HepG2 (cell line): Measurements from ENCODE around the gene VPS54. TPM values are rescaled to one million over a fixed set of nuclear protein-coding genes. Genes with fewer than 3 reads are reported as not detected.

Source experiments
- CCDC6 ChIP-seq: sonication (generic); formaldehyde crosslinking; IDR thresholded peaks from 2 replicates; pipeline ENCODE4 v1.8.1; 2022; ENCODE audit warnings: mild to moderate bottlenecking, missing genetic modification reagents, moderate library complexity
- KIAA2018 ChIP-seq: sonication (generic); formaldehyde crosslinking; IDR thresholded peaks from 2 replicates; pipeline ENCODE4 v1.5.0; 2020; ENCODE audit warnings: mild to moderate bottlenecking, missing genetic modification reagents, borderline replicate concordance
- MLX ChIP-seq: IDR thresholded peaks from 2 replicates; pipeline ENCODE4 v1.6.1; 2016
- SAFB2 ChIP-seq: sonication (generic); formaldehyde crosslinking; IDR thresholded peaks from 2 replicates; pipeline ENCODE4 v1.5.1; 2020; ENCODE audit warnings: missing genetic modification reagents, low read depth, mild to moderate bottlenecking, borderline replicate concordance
- SNAPC5 ChIP-seq: sonication (generic); formaldehyde crosslinking; IDR thresholded peaks from 2 replicates; pipeline ENCODE4 v1.8.1; 2023; ENCODE audit warnings: mild to moderate bottlenecking, missing genetic modification reagents, borderline replicate concordance
- TCF7 ChIP-seq: sonication (generic); IDR thresholded peaks from 2 replicates; pipeline ENCODE4 v1.6.1; 2016; ENCODE audit warnings: antibody characterized with exemption, low read depth
- ZBTB20 ChIP-seq: sonication (generic); formaldehyde crosslinking; IDR thresholded peaks from 2 replicates; pipeline ENCODE4 v1.8.1; 2023; ENCODE audit warnings: missing genetic modification reagents, low read depth, mild to moderate bottlenecking, borderline replicate concordance
- ZMYM4 ChIP-seq: sonication (generic); formaldehyde crosslinking; IDR thresholded peaks from 2 replicates; pipeline ENCODE4 v1.8.1; 2023; ENCODE audit warnings: mild to moderate bottlenecking, missing genetic modification reagents
- ZNF3 ChIP-seq: IDR thresholded peaks from 2 replicates; pipeline ENCODE4 v1.7.0; 2017; ENCODE audit warnings: inconsistent platforms
- ZNF598 ChIP-seq: sonication (generic); formaldehyde crosslinking; IDR thresholded peaks from 2 replicates; pipeline ENCODE4 v1.5.1; 2020; ENCODE audit warnings: mild to moderate bottlenecking, missing genetic modification reagents, borderline replicate concordance
- polyA plus RNA-seq, 8 experiments: library from polyadenylated mRNA; depleted of rRNA in 3 of 8; stranded (reverse) in 7 of 8; unstranded in 1 of 8; fragments of >200 nt; fragmentation: Illumina TruSeq in 4 of 8; extraction: Trizol in 4 of 8; gene quantifications; 2 replicates each; pipeline versions ENCODE4 v1.2.1 to v1.2.3, GENCODE V29; 2011 to 2016; ENCODE audit warnings: low read depth in 4 of 8, missing spikeins in 1 of 8, mixed read lengths in 1 of 8; ENCODE audit not compliant: insufficient read depth in 1 of 8
- total RNA-seq, 5 experiments: library from RNA; depleted of rRNA; stranded (reverse); fragments of >200 nt; fragmentation: Illumina TruSeq; extraction: Trizol; gene quantifications; 2 replicates each; pipeline ENCODE4 v1.2.3, GENCODE V29; 2016; ENCODE audit warnings: low read depth in 1 of 5
- TF ChIP-seq, protein P1 (sequence below): sonication (generic); formaldehyde crosslinking; IDR thresholded peaks from 2 replicates; pipeline ENCODE4 v1.4.0; 2020; ENCODE audit warnings: mild to moderate bottlenecking, low read depth, missing genetic modification reagents
- TF ChIP-seq, protein P2 (sequence below): IDR thresholded peaks from 2 replicates; pipeline ENCODE4 v1.6.1; 2016
- TF ChIP-seq, protein P3 (sequence below): sonication (generic); formaldehyde crosslinking; IDR thresholded peaks from 2 replicates; pipeline ENCODE4 v1.5.1; 2020; ENCODE audit warnings: missing genetic modification reagents, mild to moderate bottlenecking, borderline replicate concordance

The VPS54 gene
- total and polyA plus RNA-seq, 2 of the 13 experiments (the other 11 are each of a cell fraction or from before 2014, with no cell fraction given), result 64.7 to 77.5 TPM

GRCh38 chr2:63984606-63985359 is 34.4 kb downstream of the VPS54 start (continued):
- TF ChIP-seq KIAA2018 (CRISPR knock-in tag) (no peak), SAFB2 (CRISPR knock-in tag) (no peak), ZNF3 (CRISPR knock-in tag) (peak; percentile 16; the same call in 1 of the 2 replicates), ZMYM4 (CRISPR knock-in tag) (peak; percentile 48; the same call in 1 of the 2 replicates), ZBTB20 (CRISPR knock-in tag) (no peak), SNAPC5 (CRISPR knock-in tag) (no peak), ZNF598 (CRISPR knock-in tag) (0 out of 2 replicates have a peak, but pooled peaks have one; percentile 46), MLX (CRISPR knock-in tag) (0 out of 2 replicates have a peak, but pooled peaks have one; percentile 14), CCDC6 (CRISPR knock-in tag) (peak; percentile 61; the same call in 1 of the 2 replicates), TCF7 (peak; percentile 63; the same call in 1 of the 2 replicates)
- TF ChIP-seq, protein P1, sequence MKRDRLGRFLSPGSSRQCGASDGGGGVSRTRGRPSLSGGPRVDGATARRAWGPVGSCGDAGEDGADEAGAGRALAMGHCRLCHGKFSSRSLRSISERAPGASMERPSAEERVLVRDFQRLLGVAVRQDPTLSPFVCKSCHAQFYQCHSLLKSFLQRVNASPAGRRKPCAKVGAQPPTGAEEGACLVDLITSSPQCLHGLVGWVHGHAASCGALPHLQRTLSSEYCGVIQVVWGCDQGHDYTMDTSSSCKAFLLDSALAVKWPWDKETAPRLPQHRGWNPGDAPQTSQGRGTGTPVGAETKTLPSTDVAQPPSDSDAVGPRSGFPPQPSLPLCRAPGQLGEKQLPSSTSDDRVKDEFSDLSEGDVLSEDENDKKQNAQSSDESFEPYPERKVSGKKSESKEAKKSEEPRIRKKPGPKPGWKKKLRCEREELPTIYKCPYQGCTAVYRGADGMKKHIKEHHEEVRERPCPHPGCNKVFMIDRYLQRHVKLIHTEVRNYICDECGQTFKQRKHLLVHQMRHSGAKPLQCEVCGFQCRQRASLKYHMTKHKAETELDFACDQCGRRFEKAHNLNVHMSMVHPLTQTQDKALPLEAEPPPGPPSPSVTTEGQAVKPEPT, result no peak
- TF ChIP-seq, protein P2, sequence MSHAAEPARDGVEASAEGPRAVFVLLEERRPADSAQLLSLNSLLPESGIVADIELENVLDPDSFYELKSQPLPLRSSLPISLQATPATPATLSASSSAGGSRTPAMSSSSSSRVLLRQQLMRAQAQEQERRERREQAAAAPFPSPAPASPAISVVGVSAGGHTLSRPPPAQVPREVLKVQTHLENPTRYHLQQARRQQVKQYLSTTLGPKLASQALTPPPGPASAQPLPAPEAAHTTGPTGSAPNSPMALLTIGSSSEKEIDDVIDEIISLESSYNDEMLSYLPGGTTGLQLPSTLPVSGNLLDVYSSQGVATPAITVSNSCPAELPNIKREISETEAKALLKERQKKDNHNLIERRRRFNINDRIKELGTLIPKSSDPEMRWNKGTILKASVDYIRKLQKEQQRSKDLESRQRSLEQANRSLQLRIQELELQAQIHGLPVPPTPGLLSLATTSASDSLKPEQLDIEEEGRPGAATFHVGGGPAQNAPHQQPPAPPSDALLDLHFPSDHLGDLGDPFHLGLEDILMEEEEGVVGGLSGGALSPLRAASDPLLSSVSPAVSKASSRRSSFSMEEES (CRISPR knock-in tag), result 0 out of 2 replicates have a peak, but pooled peaks have one; percentile 40
- TF ChIP-seq, protein P3, sequence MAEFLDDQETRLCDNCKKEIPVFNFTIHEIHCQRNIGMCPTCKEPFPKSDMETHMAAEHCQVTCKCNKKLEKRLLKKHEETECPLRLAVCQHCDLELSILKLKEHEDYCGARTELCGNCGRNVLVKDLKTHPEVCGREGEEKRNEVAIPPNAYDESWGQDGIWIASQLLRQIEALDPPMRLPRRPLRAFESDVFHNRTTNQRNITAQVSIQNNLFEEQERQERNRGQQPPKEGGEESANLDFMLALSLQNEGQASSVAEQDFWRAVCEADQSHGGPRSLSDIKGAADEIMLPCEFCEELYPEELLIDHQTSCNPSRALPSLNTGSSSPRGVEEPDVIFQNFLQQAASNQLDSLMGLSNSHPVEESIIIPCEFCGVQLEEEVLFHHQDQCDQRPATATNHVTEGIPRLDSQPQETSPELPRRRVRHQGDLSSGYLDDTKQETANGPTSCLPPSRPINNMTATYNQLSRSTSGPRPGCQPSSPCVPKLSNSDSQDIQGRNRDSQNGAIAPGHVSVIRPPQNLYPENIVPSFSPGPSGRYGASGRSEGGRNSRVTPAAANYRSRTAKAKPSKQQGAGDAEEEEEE (CRISPR knock-in tag), result no peak
